ENCODE data around the gene ZSCAN5A.
"Not testable (repeated sequence)": the region's sequence is repeated elsewhere in the genome, so short reads cannot be mapped to it uniquely, and the experiment has no call there.

The ZSCAN5A gene, protein sequence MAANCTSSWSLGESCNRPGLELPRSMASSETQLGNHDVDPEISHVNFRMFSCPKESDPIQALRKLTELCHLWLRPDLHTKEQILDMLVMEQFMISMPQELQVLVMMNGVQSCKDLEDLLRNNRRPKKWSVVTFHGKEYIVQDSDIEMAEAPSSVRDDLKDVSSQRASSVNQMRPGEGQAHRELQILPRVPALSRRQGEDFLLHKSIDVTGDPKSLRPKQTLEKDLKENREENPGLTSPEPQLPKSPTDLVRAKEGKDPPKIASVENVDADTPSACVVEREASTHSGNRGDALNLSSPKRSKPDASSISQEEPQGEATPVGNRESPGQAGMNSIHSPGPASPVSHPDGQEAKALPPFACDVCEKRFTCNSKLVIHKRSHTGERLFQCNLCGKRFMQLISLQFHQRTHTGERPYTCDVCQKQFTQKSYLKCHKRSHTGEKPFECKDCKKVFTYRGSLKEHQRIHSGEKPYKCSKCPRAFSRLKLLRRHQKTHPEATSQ

DNA sequence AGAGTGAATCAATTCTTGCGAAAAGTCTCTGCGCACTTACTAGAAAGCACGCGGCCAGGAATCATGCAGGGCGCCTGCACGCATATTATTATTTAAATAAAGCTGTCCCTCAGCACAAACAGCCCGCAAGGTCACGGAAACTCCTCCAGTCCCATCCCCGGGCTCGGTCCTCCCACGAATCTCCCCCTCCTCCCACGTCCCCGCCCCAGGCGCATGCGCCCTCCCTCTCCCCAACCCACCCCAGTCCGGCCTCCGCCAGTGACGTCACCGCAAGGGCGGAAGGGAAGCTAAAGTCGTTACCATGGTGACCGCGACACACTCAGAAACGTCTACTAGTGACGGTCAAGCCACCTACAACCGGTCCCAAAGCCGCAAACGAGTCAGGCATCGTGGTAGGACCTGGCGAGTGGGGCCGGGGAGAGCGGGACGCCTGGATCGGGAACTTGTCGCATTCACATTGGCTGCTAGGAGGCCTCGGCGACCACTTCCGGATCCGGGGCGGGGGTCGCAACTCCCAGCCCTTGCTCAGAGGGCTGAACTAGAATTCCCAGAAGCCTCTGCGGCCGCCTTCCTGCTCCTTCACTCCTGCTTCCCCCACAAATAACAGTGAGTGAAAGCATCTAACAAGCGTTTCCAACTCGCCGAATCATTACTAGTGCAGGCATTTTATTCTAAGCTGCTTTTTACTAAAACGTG, at the start of gene ZSCAN5A:
ZSCAN5A (minus strand) TSS at position 459 of the 696 bp plus-strand sequence. CDS start 89,793 bp downstream, outside the sequence.
- DNase-seq: peak; percentile 99

- no peak for DNase-seq
Observed at GRCh38 chr19:56360841-56361240, 46.2 kb upstream of the ZSCAN5A start.

- DNase-seq: no peak
Observed at GRCh38 chr19:56356944-56357343, 42.3 kb upstream of the ZSCAN5A start.

DNA sequence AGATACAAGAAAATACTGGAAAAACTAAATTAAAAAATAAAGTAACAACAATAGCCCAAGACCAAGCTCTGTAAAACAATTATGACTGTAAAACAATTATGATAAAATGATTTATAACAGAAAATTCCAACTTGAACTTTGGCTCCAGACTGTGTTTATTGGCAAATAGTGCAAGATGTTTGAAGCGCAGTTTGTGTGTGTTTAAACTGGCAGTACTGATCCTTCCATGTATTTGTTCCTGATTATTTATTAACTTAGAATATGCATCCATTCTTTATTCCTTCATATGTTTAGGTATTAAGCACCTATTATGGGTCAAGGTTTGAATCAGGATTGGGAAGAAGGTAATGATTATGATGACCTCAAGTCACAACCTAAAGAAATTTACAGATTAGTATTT, 40.9 kb upstream of the ZSCAN5A start:
- DNase-seq: no peak

DNA sequence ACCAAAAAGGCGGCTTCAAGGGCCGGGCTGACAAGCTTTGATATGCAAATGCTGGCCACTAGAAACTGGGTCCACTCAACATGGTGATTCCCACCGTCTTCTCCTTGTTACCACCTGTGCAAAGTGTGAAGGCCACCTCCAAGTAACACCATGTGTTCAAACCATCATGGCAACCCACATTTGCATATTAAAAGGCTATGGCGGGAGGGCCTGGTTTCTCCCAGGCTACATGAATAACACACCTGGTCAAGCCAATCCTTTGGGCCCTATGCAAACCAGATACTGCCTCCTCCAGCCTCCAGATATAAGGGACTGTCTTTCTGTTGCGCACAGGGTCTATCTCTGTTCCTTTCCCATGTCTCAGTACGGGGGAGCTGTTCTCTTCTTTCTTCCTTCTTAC, 36.6 kb upstream of the ZSCAN5A start:
- DNase-seq: no peak

GRCh38 chr19:56350416-56351045, 35.9 kb upstream of the ZSCAN5A start:
- peak; percentile 56 for DNase-seq

GRCh38 chr19:56348289-56348877, 33.7 kb upstream of the ZSCAN5A start:
- peak; percentile 65 for DNase-seq

- DNase-seq: peak; percentile 60
Observed at GRCh38 chr19:56347163-56347778, 32.6 kb upstream of the ZSCAN5A start.

- DNase-seq: peak; percentile 39
Observed at GRCh38 chr19:56341948-56342347, 27.3 kb upstream of the ZSCAN5A start.

GRCh38 chr19:56339031-56339430, 24.4 kb upstream of the ZSCAN5A start:
- DNase-seq: not testable (repeated sequence)

DNA sequence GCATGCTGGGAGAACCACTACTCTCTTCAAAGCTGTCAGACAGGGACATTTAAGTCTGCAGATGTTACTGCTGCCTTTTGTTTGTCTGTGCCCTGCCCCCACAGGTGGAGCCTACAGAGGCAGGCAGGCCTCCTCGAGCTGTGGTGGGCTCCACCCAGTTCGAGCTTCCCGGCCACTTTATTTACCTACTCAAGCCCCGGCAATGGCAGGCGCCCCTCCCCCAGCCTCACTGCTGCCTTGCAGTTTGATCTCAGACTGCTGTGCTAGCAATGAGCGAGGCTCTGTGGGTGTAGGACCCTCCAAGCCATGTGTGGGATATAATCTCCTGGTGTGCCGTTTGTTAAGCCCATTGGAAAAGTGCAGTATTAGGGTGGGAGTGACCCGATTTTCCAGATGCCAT, 22.4 kb upstream of the ZSCAN5A start:
- DNase-seq: not testable (repeated sequence)

GRCh38 chr19:56335371-56335770, 20.7 kb upstream of the ZSCAN5A start:
- not testable (repeated sequence) for DNase-seq

- DNase-seq: peak; percentile 92
Observed at GRCh38 chr19:56333506-56333905, 18.9 kb upstream of the ZSCAN5A start.

GRCh38 chr19:56332695-56333094, 18.1 kb upstream of the ZSCAN5A start:
- DNase-seq: no peak

DNA sequence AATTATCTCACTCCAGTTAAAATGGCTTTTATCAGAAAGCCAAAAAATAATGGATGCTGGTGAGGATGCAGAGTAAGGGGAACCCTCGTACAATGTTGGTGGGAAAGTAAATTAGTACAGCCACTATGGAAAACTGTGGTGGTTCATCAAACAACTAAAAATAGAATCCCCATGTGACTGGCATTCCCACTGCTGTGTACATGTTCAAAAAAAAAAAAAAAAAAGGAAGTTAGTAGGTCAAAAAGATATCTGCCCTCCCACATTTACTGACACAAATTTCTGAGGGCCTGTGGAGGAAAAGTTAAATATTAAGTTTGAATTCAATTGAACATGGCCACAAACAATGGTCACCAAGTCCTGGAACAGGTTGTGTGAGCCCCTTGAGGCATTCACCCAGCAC, 9.8 kb upstream of the ZSCAN5A start:
- peak; percentile 87 for DNase-seq

DNA sequence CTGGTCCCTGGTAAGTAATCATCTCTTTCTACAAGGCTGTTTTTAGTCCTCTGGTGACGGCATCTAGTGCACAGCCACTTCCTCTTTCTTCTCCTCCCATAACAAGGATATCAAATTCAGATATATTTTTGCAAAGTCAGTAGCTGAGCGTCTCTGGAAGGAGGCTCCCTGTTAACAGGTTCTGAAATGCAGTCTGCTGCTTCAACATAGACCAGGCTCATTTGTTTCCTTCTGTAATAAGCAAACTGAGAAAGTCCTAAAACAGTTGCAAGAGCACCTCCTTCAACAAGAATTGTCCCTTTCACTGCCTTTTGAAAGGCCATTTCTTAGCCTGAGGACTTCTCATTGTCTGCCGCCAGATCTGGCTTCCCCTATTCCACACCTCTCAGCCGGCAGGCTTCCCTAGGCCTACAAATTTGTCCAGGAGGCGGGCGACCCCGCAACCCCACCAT, 7.4 kb upstream of the ZSCAN5A start:
- peak; percentile 95 for DNase-seq

DNA sequence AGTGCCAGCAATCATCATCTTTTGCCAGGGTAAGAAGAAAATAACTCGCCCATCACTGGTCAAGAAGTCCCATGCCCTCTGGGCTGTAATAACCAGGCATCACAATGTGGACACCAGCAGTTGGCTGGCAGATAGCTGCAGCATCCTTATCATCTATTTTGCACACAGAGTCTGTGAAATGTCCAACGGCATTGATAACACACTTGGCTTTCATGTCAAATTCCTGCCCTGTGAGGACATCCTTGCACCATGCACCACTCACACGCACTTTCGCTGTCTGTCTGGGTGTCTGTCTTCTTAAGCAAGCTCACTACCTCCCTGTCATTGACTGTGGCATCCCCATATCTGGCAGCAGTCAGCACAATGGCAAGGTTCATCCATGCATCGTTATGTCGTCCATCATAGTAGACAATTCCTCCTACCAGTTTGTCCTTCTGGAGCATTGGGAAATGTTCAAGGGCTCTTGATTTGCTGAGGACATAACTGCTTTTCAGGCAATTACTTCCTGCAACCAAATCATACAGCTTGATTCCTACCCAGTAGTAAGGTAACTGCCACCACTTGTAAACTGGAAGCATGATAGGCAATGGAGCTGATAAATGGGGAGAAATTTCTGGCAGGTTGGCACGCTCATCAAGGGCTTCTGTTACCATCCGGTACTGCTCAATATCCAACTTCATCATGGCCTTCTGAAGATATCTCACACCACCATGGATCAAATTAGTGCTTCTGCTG, 6.8 kb upstream of the ZSCAN5A start:
- peak; percentile 89 for DNase-seq

DNA sequence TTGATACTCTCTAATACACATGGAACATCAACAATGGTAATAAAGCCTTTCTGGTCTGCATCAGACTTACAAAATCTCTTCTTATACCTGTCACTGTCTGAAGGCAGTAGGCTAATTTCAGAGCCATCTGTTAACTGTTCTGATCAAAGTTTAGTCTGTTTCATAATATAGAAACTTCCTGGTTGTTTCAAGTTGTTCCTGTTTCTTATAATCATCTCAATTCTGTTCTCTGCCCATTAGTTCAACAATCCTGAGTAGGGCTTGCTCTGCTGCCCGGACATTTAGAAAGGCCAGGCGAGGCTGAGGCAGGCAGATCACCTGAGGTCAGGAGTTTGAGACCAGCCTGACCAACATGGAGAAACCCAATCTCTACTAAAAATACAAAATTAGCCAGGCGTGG, 5.4 kb upstream of the ZSCAN5A start:
- DNase-seq: peak; percentile 15

DNA sequence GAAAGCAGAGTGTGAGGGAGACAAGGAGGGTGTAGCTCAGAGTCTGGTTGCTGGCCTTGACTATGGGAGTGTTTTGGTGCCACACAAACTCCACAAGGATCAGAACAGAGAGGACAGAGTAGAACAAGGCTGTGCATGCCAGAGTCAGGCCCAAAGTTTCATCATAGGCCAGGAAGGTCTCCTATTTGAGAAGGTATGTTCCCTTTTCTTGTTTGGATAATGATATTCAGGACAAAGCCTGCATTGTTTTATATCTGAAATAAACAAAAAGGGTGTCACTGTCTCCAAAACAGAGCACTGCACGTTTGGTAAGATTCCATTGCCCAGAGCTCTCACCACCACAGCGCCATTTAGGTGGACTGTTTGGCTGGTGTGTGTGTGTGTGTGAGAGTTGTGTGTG, 3.1 kb upstream of the ZSCAN5A start:
- no peak for DNase-seq

- DNase-seq: no peak
Observed at GRCh38 chr19:56316728-56317127, 2.1 kb upstream of the ZSCAN5A start.

DNA sequence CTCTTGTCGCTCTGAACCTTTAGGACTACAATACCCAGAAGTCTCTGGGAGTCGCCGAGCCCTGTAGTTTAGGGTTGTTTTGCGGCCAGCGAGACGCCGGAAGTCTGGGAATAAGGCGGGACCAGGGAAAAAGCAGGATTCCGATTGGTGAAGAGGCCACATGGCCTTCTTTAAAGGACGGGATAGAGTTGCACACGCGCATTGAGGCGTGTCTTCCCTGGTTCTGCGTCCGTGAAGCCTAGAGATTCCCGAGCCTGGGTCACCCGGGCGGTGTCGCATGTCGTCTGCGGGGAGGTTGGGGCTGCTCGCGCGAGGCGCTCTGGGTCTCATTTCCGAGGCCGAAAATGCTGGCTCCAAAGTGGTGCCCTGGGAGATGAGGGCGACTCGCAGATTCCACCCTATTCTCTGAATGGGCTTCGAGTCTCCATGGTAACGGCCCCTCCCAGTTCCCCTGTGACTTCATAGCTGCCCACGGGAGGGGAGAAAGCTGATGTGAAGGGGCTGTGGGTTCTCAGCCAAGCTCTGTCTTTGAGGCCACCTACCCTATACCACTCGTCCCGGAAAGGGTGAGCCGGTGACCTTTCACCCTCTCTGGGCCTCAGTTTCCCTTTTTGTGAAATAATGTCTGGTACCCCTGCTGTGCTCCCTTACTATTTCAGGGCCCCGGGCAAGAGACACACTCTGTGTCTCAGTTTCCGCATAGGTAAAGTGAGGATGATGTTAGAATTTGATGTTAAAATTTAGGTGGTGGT, 614 bp upstream of the ZSCAN5A start:
- peak; percentile 99 for DNase-seq

Measured in OCI-M1 (cell line).